WTC11 (cell line): ENCODE measurements around the gene KCNIP2. TPM values are rescaled to one million over a fixed set of nuclear protein-coding genes. Genes with fewer than 3 reads are reported as not detected.
A peak's percentile ranks its signal among the peaks of the same experiment; 100 is the strongest.

Experiments
- ATAC-seq: fragments of 200-7000 bp; cut with Tn5 transposase; 2 replicates; pipeline ENCODE4 v1.10.0; 2021; ENCODE audit warnings: mild to moderate bottlenecking, moderate library complexity
- CTCF ChIA-PET: fragments of 300-600 bp; sonication (Branson Sonifier 250); formaldehyde crosslinking; loops from one replicate; lab custom pipeline; 2021; ENCODE audit warnings: antibody characterized with exemption; lab: Charles Lee
- POLR2A ChIA-PET: fragments of 350-600 bp; sonication (Branson Sonifier 250); formaldehyde crosslinking; loops from one replicate; lab custom pipeline; 2021; ENCODE audit warnings: antibody characterized with exemption; lab: Charles Lee
- DNase-seq: peaks from one replicate; pipeline ENCODE4 v3.0.0; 2021; ENCODE audit warnings: low spot score
- H3K27ac Mint-ChIP-seq: 2 replicates; pipeline ENCODE4 v1.8.0; 2021; ENCODE audit warnings: mixed read lengths
- H3K27me3 Mint-ChIP-seq: 2 replicates; pipeline ENCODE4 v1.8.0; 2021; ENCODE audit warnings: low read depth, mild to moderate bottlenecking, moderate library complexity, mixed read lengths
- H3K36me3 Mint-ChIP-seq: 2 replicates; pipeline ENCODE4 v1.8.0; 2021; ENCODE audit warnings: mixed read lengths
- H3K4me1 Mint-ChIP-seq: 2 replicates; pipeline ENCODE4 v1.8.0; 2022; ENCODE audit warnings: mixed read lengths
- H3K4me3 Mint-ChIP-seq: 2 replicates; pipeline ENCODE4 v1.8.0; 2021; ENCODE audit warnings: mild to moderate bottlenecking, moderate library complexity, mixed read lengths
- H3K9me3 Mint-ChIP-seq: 2 replicates; pipeline ENCODE4 v1.8.0; 2021; ENCODE audit warnings: mixed read lengths
- CREM ChIP-seq: sonication (generic); formaldehyde crosslinking; IDR thresholded peaks from 2 replicates; pipeline ENCODE4 v1.8.1; 2022; ENCODE audit warnings: mild to moderate bottlenecking, missing genetic modification reagents, moderate library complexity
- EMX1 ChIP-seq: fragments of 250-450 bp; sonication (Bioruptor Pico); IDR thresholded peaks from 2 replicates; pipeline ENCODE4 v1.8.0; 2021; ENCODE audit warnings: mild to moderate bottlenecking
- ETV6 ChIP-seq: sonication (generic); formaldehyde crosslinking; IDR thresholded peaks from 2 replicates; pipeline ENCODE4 v1.8.1; 2022; ENCODE audit warnings: mild to moderate bottlenecking, missing genetic modification reagents
- FOXP1 ChIP-seq: sonication (generic); formaldehyde crosslinking; IDR thresholded peaks from 2 replicates; pipeline ENCODE4 v1.8.0; 2022; ENCODE audit warnings: missing genetic modification reagents, mild to moderate bottlenecking, moderate library complexity, borderline replicate concordance
- GABPB1 ChIP-seq: sonication (generic); formaldehyde crosslinking; IDR thresholded peaks from 2 replicates; pipeline ENCODE4 v1.8.1; 2023; ENCODE audit warnings: mild to moderate bottlenecking, missing genetic modification reagents
- IRF2 ChIP-seq: sonication (generic); formaldehyde crosslinking; IDR thresholded peaks from 2 replicates; pipeline ENCODE4 v1.8.0; 2022; ENCODE audit warnings: low read depth, missing genetic modification reagents, borderline replicate concordance
- JAZF1 ChIP-seq: fragments of 250-450 bp; sonication (Bioruptor Pico); IDR thresholded peaks from 2 replicates; pipeline ENCODE4 v1.9.0; 2021; ENCODE audit warnings: moderate library complexity, mild to moderate bottlenecking, inconsistent platforms
- NFATC4 ChIP-seq: fragments of 250-450 bp; sonication (Bioruptor Pico); IDR thresholded peaks from 2 replicates; pipeline ENCODE4 v1.9.0; 2021; ENCODE audit warnings: mild to moderate bottlenecking
- NFE2L1 ChIP-seq: sonication (generic); formaldehyde crosslinking; IDR thresholded peaks from 2 replicates; pipeline ENCODE4 v1.8.1; 2023; ENCODE audit warnings: missing genetic modification reagents
- NR2C2 ChIP-seq: sonication (generic); formaldehyde crosslinking; IDR thresholded peaks from 2 replicates; pipeline ENCODE4 v1.8.0; 2022; ENCODE audit warnings: mild to moderate bottlenecking, missing genetic modification reagents
- PREB ChIP-seq: sonication (generic); formaldehyde crosslinking; IDR thresholded peaks from 2 replicates; pipeline ENCODE4 v1.8.1; 2022; ENCODE audit warnings: mild to moderate bottlenecking, missing genetic modification reagents, moderate library complexity, borderline replicate concordance
- PRRX2 ChIP-seq: fragments of 250-450 bp; sonication (Bioruptor Pico); IDR thresholded peaks from 2 replicates; pipeline ENCODE4 v1.8.0; 2021; ENCODE audit warnings: mild to moderate bottlenecking
- RELA ChIP-seq: sonication (generic); formaldehyde crosslinking; IDR thresholded peaks from 2 replicates; pipeline ENCODE4 v1.8.1; 2022; ENCODE audit warnings: missing genetic modification reagents, mild to moderate bottlenecking, borderline replicate concordance
- SMAD3 ChIP-seq: sonication (generic); formaldehyde crosslinking; IDR thresholded peaks from 2 replicates; pipeline ENCODE4 v1.8.0; 2022; ENCODE audit warnings: missing genetic modification reagents, mild to moderate bottlenecking, borderline replicate concordance
- SP1 ChIP-seq: sonication (generic); formaldehyde crosslinking; conservative IDR thresholded peaks from 2 replicates; pipeline ENCODE4 v1.8.1; 2022; ENCODE audit warnings: missing genetic modification reagents
- STAT6 ChIP-seq: sonication (generic); formaldehyde crosslinking; conservative IDR thresholded peaks from 2 replicates; pipeline ENCODE4 v1.8.1; 2023; ENCODE audit warnings: mild to moderate bottlenecking, low read depth, missing genetic modification reagents, moderate library complexity
- TEAD1 ChIP-seq: sonication (generic); formaldehyde crosslinking; IDR thresholded peaks from 2 replicates; pipeline ENCODE4 v1.8.0; 2022; ENCODE audit warnings: mild to moderate bottlenecking, missing genetic modification reagents
- ZBTB21 ChIP-seq: sonication (generic); formaldehyde crosslinking; IDR thresholded peaks from 2 replicates; pipeline ENCODE4 v1.8.1; 2023; ENCODE audit warnings: mild to moderate bottlenecking, missing genetic modification reagents, borderline replicate concordance
- ZNF121 ChIP-seq: sonication (generic); formaldehyde crosslinking; IDR thresholded peaks from 2 replicates; pipeline ENCODE4 v1.8.0; 2023; ENCODE audit warnings: missing genetic modification reagents
- ZNF423 ChIP-seq: fragments of 250-450 bp; sonication (Bioruptor Pico); IDR thresholded peaks from 2 replicates; pipeline ENCODE4 v2.1.2; 2022; ENCODE audit warnings: mild to moderate bottlenecking, moderate library complexity
- total RNA-seq: library from RNA; stranded (reverse); gene quantifications from 3 replicates; pipeline ENCODE4 v1.2.3, GENCODE V29; 2021
- TF ChIP-seq, protein P1 (sequence below): sonication (generic); formaldehyde crosslinking; IDR thresholded peaks from 2 replicates; pipeline ENCODE4 v1.8.0; 2023; ENCODE audit warnings: missing genetic modification reagents
- TF ChIP-seq, protein P2 (sequence below): sonication (generic); formaldehyde crosslinking; IDR thresholded peaks from 2 replicates; pipeline ENCODE4 v1.8.1; 2023; ENCODE audit warnings: mild to moderate bottlenecking, missing genetic modification reagents, moderate library complexity
- TF ChIP-seq, protein P3 (sequence below): sonication (generic); formaldehyde crosslinking; IDR thresholded peaks from 2 replicates; pipeline ENCODE4 v1.8.0; 2022; ENCODE audit warnings: mild to moderate bottlenecking, missing genetic modification reagents
- TF ChIP-seq, protein P4 (sequence below): sonication (generic); formaldehyde crosslinking; IDR thresholded peaks from 2 replicates; pipeline ENCODE4 v1.8.1; 2022; ENCODE audit warnings: low read depth, missing genetic modification reagents, borderline replicate concordance
- TF ChIP-seq, protein P5 (sequence below): fragments of 250-450 bp; sonication (Bioruptor Pico); IDR thresholded peaks from 2 replicates; pipeline ENCODE4 v1.9.0; 2021; ENCODE audit warnings: moderate library complexity, mild to moderate bottlenecking, inconsistent platforms, borderline replicate concordance

KCNIP2 gene
- total RNA-seq, 1 experiment from 2014 or later: 5.2 TPM

DNA sequence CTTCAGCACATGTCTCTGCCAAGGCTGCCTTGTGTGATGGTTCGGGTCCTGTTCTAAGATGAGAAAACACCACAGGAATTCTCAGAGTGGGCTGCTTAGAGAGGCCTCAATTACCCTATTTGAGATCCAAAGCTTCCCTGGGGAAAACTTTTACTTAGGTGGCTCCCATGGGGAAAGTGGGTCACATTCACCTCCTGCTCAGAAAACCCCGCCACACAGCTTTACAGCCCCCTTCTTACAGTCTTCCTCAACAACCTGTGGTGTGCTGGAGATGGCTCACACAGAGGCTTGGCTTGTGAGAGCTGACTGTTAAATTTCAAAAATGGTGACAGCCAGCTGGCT lies 36.6 kb upstream of the KCNIP2 start:
- no peak for TF ChIP-seq NR2C2 (CRISPR knock-in tag)
- no peak for TF ChIP-seq JAZF1
- TF ChIP-seq NFE2L1 (CRISPR knock-in tag): no peak
- no peak for TF ChIP-seq NFATC4 (CRISPR knock-in tag)
- TF ChIP-seq ETV6 (CRISPR knock-in tag): no peak
- TF ChIP-seq, protein P1, sequence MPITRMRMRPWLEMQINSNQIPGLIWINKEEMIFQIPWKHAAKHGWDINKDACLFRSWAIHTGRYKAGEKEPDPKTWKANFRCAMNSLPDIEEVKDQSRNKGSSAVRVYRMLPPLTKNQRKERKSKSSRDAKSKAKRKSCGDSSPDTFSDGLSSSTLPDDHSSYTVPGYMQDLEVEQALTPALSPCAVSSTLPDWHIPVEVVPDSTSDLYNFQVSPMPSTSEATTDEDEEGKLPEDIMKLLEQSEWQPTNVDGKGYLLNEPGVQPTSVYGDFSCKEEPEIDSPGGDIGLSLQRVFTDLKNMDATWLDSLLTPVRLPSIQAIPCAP: no peak
- no peak for TF ChIP-seq PRRX2
- no peak for TF ChIP-seq ZNF121 (CRISPR knock-in tag)
- TF ChIP-seq IRF2 (CRISPR knock-in tag): no peak
- no peak for TF ChIP-seq CREM (CRISPR knock-in tag)
- TF ChIP-seq, protein P2, sequence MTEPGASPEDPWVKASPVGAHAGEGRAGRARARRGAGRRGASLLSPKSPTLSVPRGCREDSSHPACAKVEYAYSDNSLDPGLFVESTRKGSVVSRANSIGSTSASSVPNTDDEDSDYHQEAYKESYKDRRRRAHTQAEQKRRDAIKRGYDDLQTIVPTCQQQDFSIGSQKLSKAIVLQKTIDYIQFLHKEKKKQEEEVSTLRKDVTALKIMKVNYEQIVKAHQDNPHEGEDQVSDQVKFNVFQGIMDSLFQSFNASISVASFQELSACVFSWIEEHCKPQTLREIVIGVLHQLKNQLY: no peak
- TF ChIP-seq EMX1 (CRISPR knock-in tag): no peak
- TF ChIP-seq, protein P3, sequence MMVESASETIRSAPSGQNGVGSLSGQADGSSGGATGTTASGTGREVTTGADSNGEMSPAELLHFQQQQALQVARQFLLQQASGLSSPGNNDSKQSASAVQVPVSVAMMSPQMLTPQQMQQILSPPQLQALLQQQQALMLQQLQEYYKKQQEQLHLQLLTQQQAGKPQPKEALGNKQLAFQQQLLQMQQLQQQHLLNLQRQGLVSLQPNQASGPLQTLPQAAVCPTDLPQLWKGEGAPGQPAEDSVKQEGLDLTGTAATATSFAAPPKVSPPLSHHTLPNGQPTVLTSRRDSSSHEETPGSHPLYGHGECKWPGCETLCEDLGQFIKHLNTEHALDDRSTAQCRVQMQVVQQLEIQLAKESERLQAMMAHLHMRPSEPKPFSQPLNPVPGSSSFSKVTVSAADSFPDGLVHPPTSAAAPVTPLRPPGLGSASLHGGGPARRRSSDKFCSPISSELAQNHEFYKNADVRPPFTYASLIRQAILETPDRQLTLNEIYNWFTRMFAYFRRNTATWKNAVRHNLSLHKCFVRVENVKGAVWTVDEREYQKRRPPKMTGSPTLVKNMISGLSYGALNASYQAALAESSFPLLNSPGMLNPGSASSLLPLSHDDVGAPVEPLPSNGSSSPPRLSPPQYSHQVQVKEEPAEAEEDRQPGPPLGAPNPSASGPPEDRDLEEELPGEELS (CRISPR knock-in tag): no peak
- TF ChIP-seq GABPB1 (CRISPR knock-in tag): no peak
- TF ChIP-seq SP1 (CRISPR knock-in tag): no peak
- TF ChIP-seq TEAD1: no peak
- ChIA-PET POLR2A (interaction anchor here (1.3 kb wide), 1 partner anchor 10 kb away, joined by 3 read pairs; no protein-coding TSS in a partner anchor), CTCF (interaction anchor here (0.6 to 2.7 kb wide), 6 partner anchors 9 to 193 kb away, joined by 3 to 19 read pairs (median 6); partner anchors contain the start of gene KCNIP2)
- ATAC-seq (no peak), DNase-seq (no peak)
- Mint-ChIP-seq H3K4me3 (no peak overlapping the region), H3K27me3 (no peaks in the 10 kb centered on the region), H3K9me3 (no peaks in the 10 kb centered on the region), H3K27ac (no peak overlapping the region), H3K4me1 (peaks cover 9% of the 10 kb centered on the region), H3K36me3 (no peaks in the 10 kb centered on the region)

- DNase-seq (no peak), ATAC-seq (no peak)
- CTCF ChIA-PET: interaction anchor here (0.6 to 2.7 kb wide), 6 partner anchors 10 to 194 kb away, joined by 3 to 19 read pairs (median 6); partner anchors contain the start of gene KCNIP2
- no peak overlapping the region for H3K4me3 Mint-ChIP-seq
- H3K9me3 Mint-ChIP-seq: no peaks in the 10 kb centered on the region
- POLR2A ChIA-PET: interaction anchor here (0.7 to 1.3 kb wide), 3 partner anchors 11 to 215 kb away, joined by 3 to 5 read pairs (median 3); partner anchors contain the start of gene KCNIP2
- peak overlapping the region; percentile 17; the same call in 1 of the 2 replicates for H3K27ac Mint-ChIP-seq
- no peaks in the 10 kb centered on the region for H3K36me3 Mint-ChIP-seq
- H3K27me3 Mint-ChIP-seq: no peaks in the 10 kb centered on the region
- H3K4me1 Mint-ChIP-seq: peaks cover 12% of the 10 kb centered on the region
- TF ChIP-seq ZNF423 (no peak), IRF2 (CRISPR knock-in tag) (no peak), RELA (CRISPR knock-in tag) (no peak), STAT6 (CRISPR knock-in tag) (no peak), NFE2L1 (CRISPR knock-in tag) (no peak), JAZF1 (no peak), PREB (CRISPR knock-in tag) (no peak), ZBTB21 (no peak), SMAD3 (CRISPR knock-in tag) (no peak), PRRX2 (no peak), FOXP1 (CRISPR knock-in tag) (no peak)
- TF ChIP-seq, protein P4, sequence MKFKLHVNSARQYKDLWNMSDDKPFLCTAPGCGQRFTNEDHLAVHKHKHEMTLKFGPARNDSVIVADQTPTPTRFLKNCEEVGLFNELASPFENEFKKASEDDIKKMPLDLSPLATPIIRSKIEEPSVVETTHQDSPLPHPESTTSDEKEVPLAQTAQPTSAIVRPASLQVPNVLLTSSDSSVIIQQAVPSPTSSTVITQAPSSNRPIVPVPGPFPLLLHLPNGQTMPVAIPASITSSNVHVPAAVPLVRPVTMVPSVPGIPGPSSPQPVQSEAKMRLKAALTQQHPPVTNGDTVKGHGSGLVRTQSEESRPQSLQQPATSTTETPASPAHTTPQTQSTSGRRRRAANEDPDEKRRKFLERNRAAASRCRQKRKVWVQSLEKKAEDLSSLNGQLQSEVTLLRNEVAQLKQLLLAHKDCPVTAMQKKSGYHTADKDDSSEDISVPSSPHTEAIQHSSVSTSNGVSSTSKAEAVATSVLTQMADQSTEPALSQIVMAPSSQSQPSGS: no peak
- TF ChIP-seq, protein P5, sequence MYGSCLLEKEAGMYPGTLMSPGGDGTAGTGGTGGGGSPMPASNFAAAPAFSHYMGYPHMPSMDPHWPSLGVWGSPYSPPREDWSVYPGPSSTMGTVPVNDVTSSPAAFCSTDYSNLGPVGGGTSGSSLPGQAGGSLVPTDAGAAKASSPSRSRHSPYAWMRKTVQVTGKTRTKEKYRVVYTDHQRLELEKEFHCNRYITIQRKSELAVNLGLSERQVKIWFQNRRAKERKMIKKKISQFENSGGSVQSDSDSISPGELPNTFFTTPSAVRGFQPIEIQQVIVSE (CRISPR knock-in tag): no peak
Observed at GRCh38 chr10:101879456-101880231, 36.0 kb upstream of the KCNIP2 start.
